Activated T-cell treated with anti-CD3 and anti-CD28 coated beads, Interleukin-2, amount 50 U/mL, for 72 hours (primary cell): ENCODE results near the gene ZGPAT. TPM values are rescaled to one million over a fixed set of nuclear protein-coding genes. Genes with fewer than 3 reads are reported as not detected.

ENCODE experiments used
- ATAC-seq, 2 donors: fragments of 150-1000 bp; cut with Tn5 transposase; replicated peaks in 1 of 2; 2 replicates each; pipeline ENCODE4 v1.10.0; 2021; ENCODE audit warnings: moderate library complexity in 2 of 2, mild to moderate bottlenecking in 1 of 2
- DNase-seq, 2 donors: peaks; one replicate each; pipeline ENCODE4 v3.0.0; 2021 to 2022; ENCODE audit warnings: mixed read lengths in 1 of 2
- H3K27ac Mint-ChIP-seq: one replicate; pipeline ENCODE4 v1.8.0; 2022; ENCODE audit warnings: mild to moderate bottlenecking, moderate library complexity, mixed read lengths
- H3K27me3 Mint-ChIP-seq: one replicate; pipeline ENCODE4 v1.8.0; 2022; ENCODE audit warnings: low read depth, mixed read lengths
- H3K36me3 Mint-ChIP-seq, 2 donors: one replicate each; pipeline ENCODE4 v1.8.0; 2022; ENCODE audit warnings: mixed read lengths in 2 of 2, mild to moderate bottlenecking in 1 of 2; ENCODE audit not compliant: insufficient read depth in 2 of 2
- H3K4me1 Mint-ChIP-seq: one replicate; pipeline ENCODE4 v1.8.0; 2022; ENCODE audit warnings: low read depth, mixed read lengths
- H3K4me3 Mint-ChIP-seq, 2 donors: one replicate each; pipeline ENCODE4 v1.8.0; 2022; ENCODE audit warnings: mild to moderate bottlenecking in 2 of 2, mixed read lengths in 2 of 2, moderate library complexity in 2 of 2
- H3K9me3 Mint-ChIP-seq, 2 donors: one replicate each; pipeline ENCODE4 v1.8.0; 2022; ENCODE audit warnings: mixed read lengths in 2 of 2
- total RNA-seq, 2 donors: library from RNA; stranded (reverse); gene quantifications; one replicate each; pipeline ENCODE4 v1.2.3, GENCODE V29; 2022

ZGPAT gene
- total RNA-seq, 2 donors from 2014 or later: 24.3 to 28.0 TPM

GRCh38 chr20:63682384-63683139, 25.3 kb upstream of the ZGPAT start:
- no peak overlapping the region for H3K4me3 Mint-ChIP-seq
- peak; percentile 37 to 56 for ATAC-seq

GRCh38 chr20:63685269-63686026, 22.4 kb upstream of the ZGPAT start:
- no peak for DNase-seq
- H3K27me3 Mint-ChIP-seq: no peaks in the 10 kb centered on the region

More at GRCh38 chr20:63682384-63683139, 25.3 kb upstream of the ZGPAT start:
- peaks cover 5% of the 10 kb centered on the region for H3K4me1 Mint-ChIP-seq
- H3K36me3 Mint-ChIP-seq: peaks cover 4 to 5% of the 10 kb centered on the region in 2 donors
- no peaks in the 10 kb centered on the region for H3K9me3 Mint-ChIP-seq
- H3K27me3 Mint-ChIP-seq: no peaks in the 10 kb centered on the region
- DNase-seq: no peak
- no peak overlapping the region for H3K27ac Mint-ChIP-seq

GRCh38 chr20:63686094-63686491, 21.7 kb upstream of the ZGPAT start:
- no peak overlapping the region for H3K27ac Mint-ChIP-seq
- no peaks in the 10 kb centered on the region for H3K9me3 Mint-ChIP-seq
- no peak overlapping the region for H3K4me3 Mint-ChIP-seq
- peaks cover 0 to 2% of the 10 kb centered on the region in 2 donors for H3K36me3 Mint-ChIP-seq
- DNase-seq (no peak), ATAC-seq (no peak)
- H3K4me1 Mint-ChIP-seq: peaks cover 5% of the 10 kb centered on the region
- H3K27me3 Mint-ChIP-seq: no peaks in the 10 kb centered on the region

More at GRCh38 chr20:63685269-63686026, 22.4 kb upstream of the ZGPAT start:
- no peak overlapping the region for H3K4me3 Mint-ChIP-seq
- H3K9me3 Mint-ChIP-seq: no peaks in the 10 kb centered on the region
- no peak for ATAC-seq
- H3K4me1 Mint-ChIP-seq: peaks cover 5% of the 10 kb centered on the region
- H3K36me3 Mint-ChIP-seq: peaks cover 0 to 2% of the 10 kb centered on the region in 2 donors
- no peak overlapping the region for H3K27ac Mint-ChIP-seq

- Mint-ChIP-seq H3K27ac (no peak overlapping the region), H3K36me3 (peaks cover 0 to 2% of the 10 kb centered on the region in 2 donors), H3K27me3 (no peaks in the 10 kb centered on the region), H3K9me3 (no peaks in the 10 kb centered on the region), H3K4me3 (no peak overlapping the region), H3K4me1 (peaks cover 5% of the 10 kb centered on the region)
- DNase-seq: peak; percentile 32 to 39
- peak; percentile 31 to 62 for ATAC-seq
These were observed 21.1 kb upstream of the ZGPAT start for GRCh38 chr20:63686492-63687321.

GRCh38 chr20:63687419-63688178, 20.2 kb upstream of the ZGPAT start:
- DNase-seq (no peak), ATAC-seq (no peak)
- no peak overlapping the region for H3K4me3 Mint-ChIP-seq
- no peaks in the 10 kb centered on the region for H3K9me3 Mint-ChIP-seq
- H3K27me3 Mint-ChIP-seq: no peaks in the 10 kb centered on the region
- H3K27ac Mint-ChIP-seq: no peak overlapping the region
- peaks cover 0 to 3% of the 10 kb centered on the region in 2 donors for H3K36me3 Mint-ChIP-seq
- peaks cover 5% of the 10 kb centered on the region for H3K4me1 Mint-ChIP-seq

- Mint-ChIP-seq H3K27me3 (no peaks in the 10 kb centered on the region), H3K4me3 (no peak overlapping the region), H3K27ac (no peak overlapping the region), H3K36me3 (peaks cover 0 to 3% of the 10 kb centered on the region in 2 donors), H3K4me1 (peaks cover 5% of the 10 kb centered on the region), H3K9me3 (no peaks in the 10 kb centered on the region)
- ATAC-seq (no peak), DNase-seq (no peak)
These were observed 19.4 kb upstream of the ZGPAT start for GRCh38 chr20:63688228-63689045.

GRCh38 chr20:63689046-63690002, 18.5 kb upstream of the ZGPAT start:
- DNase-seq (no peak), ATAC-seq (no peak)
- Mint-ChIP-seq H3K27me3 (no peaks in the 10 kb centered on the region), H3K4me1 (peaks cover 5% of the 10 kb centered on the region), H3K27ac (no peak overlapping the region), H3K9me3 (no peaks in the 10 kb centered on the region), H3K4me3 (no peak overlapping the region), H3K36me3 (peaks cover 2 to 6% of the 10 kb centered on the region in 2 donors)

GRCh38 chr20:63690003-63690897, 17.6 kb upstream of the ZGPAT start:
- Mint-ChIP-seq H3K27me3 (no peaks in the 10 kb centered on the region), H3K27ac (no peak overlapping the region), H3K36me3 (peaks cover 2 to 6% of the 10 kb centered on the region in 2 donors), H3K4me3 (no peak overlapping the region), H3K9me3 (no peaks in the 10 kb centered on the region), H3K4me1 (peaks cover under 1% of the 10 kb centered on the region)
- DNase-seq (no peak), ATAC-seq (no peak)

- DNase-seq (no peak), ATAC-seq (no peak)
- Mint-ChIP-seq H3K36me3 (peaks cover 2 to 6% of the 10 kb centered on the region in 2 donors), H3K4me3 (no peak overlapping the region), H3K9me3 (no peaks in the 10 kb centered on the region), H3K4me1 (peaks cover 2% of the 10 kb centered on the region), H3K27me3 (no peaks in the 10 kb centered on the region), H3K27ac (no peak overlapping the region)
These were observed 16.7 kb upstream of the ZGPAT start for GRCh38 chr20:63690898-63691710.
